ENCODE data around the gene MARK4.
"Not testable (repeated sequence)": the region's sequence is repeated elsewhere in the genome, so short reads cannot be mapped to it uniquely, and the experiment has no call there.

MARK4 gene

GRCh38 chr19:45302416-45302815 lies 51.3 kb downstream of the MARK4 start:
- FAIRE-seq (no peak), DNase-seq (ENCODE audit: extremely low spot score, insufficient read length, low read depth) (no peak)

GRCh38 chr19:45303269-45304060 lies 52.4 kb downstream of the MARK4 start:
- DNase-seq (ENCODE audit: extremely low spot score, insufficient read length, low read depth) (no peak), FAIRE-seq (no peak)

GRCh38 chr19:45304141-45304926 lies 53.3 kb downstream of the MARK4 start:
- DNase-seq (ENCODE audit: extremely low spot score, insufficient read length, low read depth), result no peak
- no peak for FAIRE-seq

GRCh38 chr19:45305007-45305406 lies 53.9 kb downstream of the MARK4 start:
- no peak for DNase-seq (ENCODE audit: extremely low spot score, insufficient read length, low read depth)
- no peak for FAIRE-seq

GRCh38 chr19:45305421-45305820 lies 54.4 kb downstream of the MARK4 start:
- FAIRE-seq (no peak), DNase-seq (ENCODE audit: extremely low spot score, insufficient read length, low read depth) (no peak)

GRCh38 chr19:45306040-45306439 lies 55.0 kb downstream of the MARK4 start:
- FAIRE-seq (no peak), DNase-seq (ENCODE audit: extremely low spot score, insufficient read length, low read depth) (no peak)

- no peak for FAIRE-seq
- no peak for DNase-seq (ENCODE audit: extremely low spot score, insufficient read length, low read depth)
These were observed 55.5 kb downstream of the MARK4 start for GRCh38 chr19:45306518-45307027.

- FAIRE-seq, result no peak
- no peak for DNase-seq (ENCODE audit: extremely low spot score, insufficient read length, low read depth)
These were observed 56.3 kb downstream of the MARK4 start for GRCh38 chr19:45307361-45307760.

GRCh38 chr19:45309322-45309721 lies 58.3 kb downstream of the MARK4 start:
- not testable (repeated sequence) for DNase-seq (ENCODE audit: extremely low spot score, insufficient read length, low read depth); FAIRE-seq

GRCh38 chr19:45311621-45312020 lies 60.5 kb downstream of the MARK4 start:
- DNase-seq (ENCODE audit: extremely low spot score, insufficient read length, low read depth) (no peak), FAIRE-seq (no peak)

- not testable (repeated sequence) for DNase-seq (ENCODE audit: extremely low spot score, insufficient read length, low read depth); FAIRE-seq
These were observed 61.2 kb downstream of the MARK4 start for GRCh38 chr19:45312285-45312684.

- no peak for DNase-seq (ENCODE audit: extremely low spot score, insufficient read length, low read depth)
- FAIRE-seq, result no peak
These were observed 63.7 kb downstream of the MARK4 start for GRCh38 chr19:45314708-45315245.

GRCh38 chr19:45315304-45315703 lies 64.2 kb downstream of the MARK4 start:
- no peak for DNase-seq (ENCODE audit: extremely low spot score, insufficient read length, low read depth)
- no peak for FAIRE-seq

- DNase-seq (ENCODE audit: extremely low spot score, insufficient read length, low read depth) (no peak), FAIRE-seq (no peak)
These were observed 70.1 kb downstream of the MARK4 start for GRCh38 chr19:45320997-45321775.

GRCh38 chr19:45321848-45322247 lies 70.8 kb downstream of the MARK4 start:
- no peak for DNase-seq (ENCODE audit: extremely low spot score, insufficient read length, low read depth)
- FAIRE-seq, result no peak

GRCh38 chr19:45322311-45322710 lies 71.2 kb downstream of the MARK4 start:
- FAIRE-seq (no peak), DNase-seq (ENCODE audit: extremely low spot score, insufficient read length, low read depth) (no peak)

- DNase-seq (ENCODE audit: extremely low spot score, insufficient read length, low read depth) (no peak), FAIRE-seq (no peak)
These were observed 71.7 kb downstream of the MARK4 start, which contains the start of gene CKM for GRCh38 chr19:45322744-45323281. TSS of gene CKM (minus strand) at chr19:45322875. CDS start at chr19:45319713, 3,162 bp downstream.

- DNase-seq (ENCODE audit: extremely low spot score, insufficient read length, low read depth) (no peak), FAIRE-seq (no peak)
These were observed 72.6 kb downstream of the MARK4 start for GRCh38 chr19:45323671-45324081.

GRCh38 chr19:45324349-45324907 lies 73.4 kb downstream of the MARK4 start:
- DNase-seq (ENCODE audit: extremely low spot score, insufficient read length, low read depth), result no peak
- FAIRE-seq, result no peak

Data from GM18507 (cell line).